ENCODE results near the gene CLSTN3.

The CLSTN3 gene

GRCh38 chr12:7154042-7154441 lies 23.9 kb downstream of the CLSTN3 start:
- no peak for DNase-seq (ENCODE audit: low read depth in 2 of 2)
- TF ChIP-seq, protein P1, sequence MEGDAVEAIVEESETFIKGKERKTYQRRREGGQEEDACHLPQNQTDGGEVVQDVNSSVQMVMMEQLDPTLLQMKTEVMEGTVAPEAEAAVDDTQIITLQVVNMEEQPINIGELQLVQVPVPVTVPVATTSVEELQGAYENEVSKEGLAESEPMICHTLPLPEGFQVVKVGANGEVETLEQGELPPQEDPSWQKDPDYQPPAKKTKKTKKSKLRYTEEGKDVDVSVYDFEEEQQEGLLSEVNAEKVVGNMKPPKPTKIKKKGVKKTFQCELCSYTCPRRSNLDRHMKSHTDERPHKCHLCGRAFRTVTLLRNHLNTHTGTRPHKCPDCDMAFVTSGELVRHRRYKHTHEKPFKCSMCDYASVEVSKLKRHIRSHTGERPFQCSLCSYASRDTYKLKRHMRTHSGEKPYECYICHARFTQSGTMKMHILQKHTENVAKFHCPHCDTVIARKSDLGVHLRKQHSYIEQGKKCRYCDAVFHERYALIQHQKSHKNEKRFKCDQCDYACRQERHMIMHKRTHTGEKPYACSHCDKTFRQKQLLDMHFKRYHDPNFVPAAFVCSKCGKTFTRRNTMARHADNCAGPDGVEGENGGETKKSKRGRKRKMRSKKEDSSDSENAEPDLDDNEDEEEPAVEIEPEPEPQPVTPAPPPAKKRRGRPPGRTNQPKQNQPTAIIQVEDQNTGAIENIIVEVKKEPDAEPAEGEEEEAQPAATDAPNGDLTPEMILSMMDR (IDR thresholded peaks at IDR 0.05; ENCODE audit: low read depth, low read length) = no peak
- H3K4me3 ChIP-seq (replicated peaks in 1 of 2; ENCODE audit: low read depth in 2 of 2, low read length in 2 of 2) = no peak overlapping the region

DNA sequence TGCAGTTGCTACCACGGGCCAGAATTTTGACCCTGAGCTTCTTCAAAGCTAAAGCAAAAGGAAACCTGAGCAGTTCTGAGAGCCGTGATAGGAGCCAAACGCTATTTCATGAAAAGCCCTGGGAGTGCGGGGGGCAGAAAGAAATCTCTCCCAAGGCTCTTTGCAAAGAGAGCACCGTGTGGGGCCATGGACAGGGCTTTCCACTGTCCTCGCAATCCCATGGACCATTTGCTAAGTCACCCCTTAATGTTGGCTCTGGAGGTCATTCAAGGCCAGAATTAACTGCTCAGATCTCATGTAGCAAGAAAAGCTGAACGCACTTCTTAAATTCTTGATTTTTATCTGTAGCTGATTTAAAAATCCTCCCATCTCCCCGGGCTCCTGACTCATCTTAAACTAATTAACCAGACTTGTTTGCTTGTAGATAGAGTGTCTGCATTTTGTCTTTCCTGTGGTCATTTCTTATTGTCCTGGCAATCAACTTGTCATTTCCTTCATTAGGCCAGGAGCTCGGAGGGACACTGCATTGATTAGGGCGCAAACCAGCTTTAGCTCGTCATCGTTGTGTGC lies 24.8 kb downstream of the CLSTN3 start:
- no peak for DNase-seq (ENCODE audit: low read depth in 2 of 2)
- H3K4me3 ChIP-seq (replicated peaks in 1 of 2; ENCODE audit: low read depth in 2 of 2, low read length in 2 of 2) = no peak overlapping the region
- TF ChIP-seq, protein P1 (IDR thresholded peaks at IDR 0.05; ENCODE audit: low read depth, low read length) = no peak

DNA sequence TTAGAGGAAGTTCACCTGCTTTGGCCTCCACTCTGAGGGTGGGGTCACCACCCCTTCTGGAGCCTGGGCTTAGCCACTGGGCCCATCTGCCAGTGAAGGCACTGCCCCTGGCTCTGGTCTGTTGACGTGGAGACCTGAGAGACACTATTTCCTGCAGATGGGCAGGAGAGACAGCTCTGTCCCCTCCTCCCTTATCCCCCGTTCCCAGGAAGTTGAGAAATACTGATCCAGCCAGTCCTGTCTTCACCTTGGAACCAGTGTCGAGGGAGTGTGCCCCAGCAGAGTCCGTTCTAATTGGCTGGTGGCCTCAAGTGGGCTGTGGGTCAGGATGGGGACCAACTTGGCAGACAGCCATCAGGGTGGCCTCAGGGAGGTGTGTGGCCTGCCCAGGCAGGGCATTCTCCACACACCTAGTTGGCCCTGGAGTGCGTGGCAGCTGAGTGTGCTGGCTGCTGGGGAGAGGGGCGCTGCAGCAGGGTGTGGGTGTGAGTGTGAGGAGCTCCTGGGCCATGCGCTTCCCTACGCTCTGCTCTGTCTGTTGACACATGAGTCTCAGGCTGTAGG lies 25.4 kb downstream of the CLSTN3 start:
- no peak for DNase-seq (ENCODE audit: low read depth in 2 of 2)
- H3K4me3 ChIP-seq (replicated peaks in 1 of 2; ENCODE audit: low read depth in 2 of 2, low read length in 2 of 2) = no peak overlapping the region
- TF ChIP-seq, protein P1 (IDR thresholded peaks at IDR 0.05; ENCODE audit: low read depth, low read length) = no peak

DNA sequence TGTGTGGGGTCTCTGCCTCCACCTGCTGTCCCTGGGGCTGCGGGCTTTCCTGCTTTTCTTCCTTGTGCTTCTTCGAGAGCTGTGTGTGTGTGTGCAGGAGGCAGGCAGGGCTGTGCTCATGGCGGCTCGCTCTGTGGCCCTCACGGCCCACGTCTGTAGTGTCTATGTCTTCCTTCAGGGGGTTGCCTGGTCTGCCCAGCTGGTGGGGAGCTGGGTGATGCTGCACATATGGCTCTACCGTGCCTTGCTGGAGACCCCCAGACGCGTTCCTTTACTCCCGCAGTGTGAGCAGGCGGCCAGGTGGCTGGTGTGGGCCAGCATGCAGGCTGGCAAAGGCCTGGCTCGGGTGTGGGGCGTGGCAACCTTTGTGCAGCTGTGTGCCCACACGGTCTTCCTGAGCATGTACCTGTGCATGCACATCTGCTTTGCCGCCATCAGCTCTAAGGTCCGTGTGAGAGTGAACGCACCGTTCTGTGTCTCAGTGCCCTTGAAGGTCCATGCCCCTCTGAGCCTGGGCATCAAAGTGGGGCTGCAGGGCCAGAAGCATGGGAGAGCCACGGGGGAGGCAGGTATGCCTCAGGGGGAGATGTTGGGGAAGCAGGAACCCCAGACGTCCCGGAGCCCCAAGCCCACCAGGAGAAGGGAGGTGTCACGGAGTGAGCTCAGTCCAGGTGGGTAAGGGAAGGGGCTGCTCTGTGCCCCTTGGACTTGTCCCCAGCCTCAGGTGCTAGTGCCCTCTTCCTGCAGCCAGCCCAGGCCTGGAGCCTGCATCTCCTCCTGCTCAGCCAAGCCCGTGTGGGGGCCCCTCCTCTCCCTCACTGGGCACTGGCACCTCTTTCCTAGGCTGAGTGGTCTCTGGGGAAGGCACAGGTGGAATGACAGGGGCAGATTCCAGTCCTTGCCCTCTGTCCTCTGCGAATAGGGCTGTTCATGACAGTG lies 26.4 kb downstream of the CLSTN3 start:
- no peak for DNase-seq (ENCODE audit: low read depth in 2 of 2)
- TF ChIP-seq, protein P1 (IDR thresholded peaks at IDR 0.05; ENCODE audit: low read depth, low read length) = no peak

GRCh38 chr12:7157391-7157790 lies 27.2 kb downstream of the CLSTN3 start:
- DNase-seq (ENCODE audit: low read depth in 2 of 2) = no peak
- H3K4me3 ChIP-seq (replicated peaks in 1 of 2; ENCODE audit: low read depth in 2 of 2, low read length in 2 of 2) = no peak overlapping the region
- TF ChIP-seq, protein P1 (IDR thresholded peaks at IDR 0.05; ENCODE audit: low read depth, low read length) = no peak

More for the DNA sequence above, 26.4 kb downstream of the CLSTN3 start:
- no peak overlapping the region for H3K4me3 ChIP-seq (replicated peaks in 1 of 2; ENCODE audit: low read depth in 2 of 2, low read length in 2 of 2)

DNA sequence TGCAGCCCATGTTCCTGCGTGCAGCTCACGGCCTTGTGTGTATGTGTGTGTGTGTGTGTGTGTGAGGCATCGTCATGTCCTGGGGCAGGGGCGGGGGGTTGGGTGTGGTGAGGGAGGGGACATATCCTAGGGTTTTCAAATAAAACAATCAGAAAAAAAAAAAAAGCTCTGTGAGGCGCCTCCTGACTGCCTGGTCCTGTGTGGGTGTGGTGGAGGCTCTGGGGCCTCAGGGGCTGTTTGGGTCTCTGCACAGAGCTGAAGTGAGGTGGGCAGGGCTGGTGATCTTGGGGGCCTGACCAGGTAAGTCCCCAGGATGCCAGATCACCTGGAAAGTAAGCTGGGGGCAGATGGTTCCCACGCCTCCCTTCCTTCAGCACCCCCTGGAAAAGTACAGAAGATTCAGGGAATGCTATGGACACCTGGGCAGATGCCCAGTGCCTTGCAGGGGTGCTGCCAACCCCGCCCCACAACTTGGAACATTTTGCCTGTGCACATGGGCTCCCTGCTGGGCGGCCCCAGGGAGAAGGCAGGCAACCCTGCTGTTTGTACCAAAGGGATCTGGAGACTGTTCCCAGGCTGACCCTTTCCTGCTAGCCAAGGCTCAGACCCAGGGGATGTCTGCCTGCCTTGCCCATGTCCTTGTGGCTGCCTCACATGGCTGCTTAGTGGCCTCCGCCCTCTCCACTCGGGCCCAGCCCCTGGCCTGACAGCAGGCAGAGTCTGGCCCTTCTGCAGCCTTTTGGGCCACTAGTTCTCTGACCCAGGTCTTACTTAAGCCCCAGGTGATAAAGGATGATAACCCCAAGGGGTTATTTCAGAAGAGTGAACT lies 28.8 kb downstream of the CLSTN3 start:
- TF ChIP-seq, protein P1 (IDR thresholded peaks at IDR 0.05; ENCODE audit: low read depth, low read length) = no peak
- DNase-seq (ENCODE audit: low read depth in 2 of 2) = no peak
- no peak overlapping the region for H3K4me3 ChIP-seq (replicated peaks in 1 of 2; ENCODE audit: low read depth in 2 of 2, low read length in 2 of 2)

All from cardiac fibroblast (primary cell).